ENCODE measurements around the gene INTS4. TPM values are rescaled to one million over a fixed set of nuclear protein-coding genes. Genes with fewer than 3 reads are reported as not detected.
"Not testable (repeated sequence)": the region's sequence is repeated elsewhere in the genome, so short reads cannot be mapped to it uniquely, and the experiment has no call there.

Gene INTS4
- total and polyA plus RNA-seq, 2 donors (not counting 1 experiment from before 2014, with no cell fraction given) = 46.1 to 78.9 TPM

DNA sequence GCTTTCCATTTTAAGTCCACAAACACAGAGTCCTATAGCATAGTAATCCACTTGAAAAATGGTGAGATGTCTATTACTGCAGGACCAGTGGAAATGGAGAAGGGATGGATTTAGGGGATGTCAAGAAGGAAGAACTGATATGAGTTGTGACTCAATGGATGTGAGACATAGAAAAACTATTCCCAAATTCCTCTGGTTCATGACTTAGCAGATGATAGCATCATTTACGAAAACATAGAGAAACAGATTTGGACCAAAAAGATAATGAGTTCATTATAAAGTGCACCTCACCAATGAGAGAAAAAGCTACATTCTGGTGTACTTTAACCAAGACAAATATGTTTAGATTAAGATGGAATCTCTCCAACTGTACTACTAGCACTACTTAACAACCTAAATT lies 51.2 kb downstream of the INTS4 start:
- H3K27ac Mint-ChIP-seq; DNase-seq; CTCF ChIA-PET; H3K4me3 ChIP-seq (ENCODE audit: control extremely low read depth in 1 of 5, extremely low read depth in 1 of 5, insufficient read depth in 1 of 5, low read depth in 2 of 5, low read length in 4 of 5); H3K36me3 ChIP-seq (replicated peaks in 1 of 2; ENCODE audit: control extremely low read depth in 1 of 2, control insufficient read depth in 1 of 2, extremely low read depth in 1 of 2, insufficient read depth in 2 of 2, low read length in 1 of 2); H2AFZ ChIP-seq (ENCODE audit: insufficient read depth, low read depth, low read length, poor library complexity, severe bottlenecking); H3K27me3 Mint-ChIP-seq; H4K20me1 ChIP-seq (ENCODE audit: control insufficient read depth, insufficient read depth, low read length, poor library complexity, severe bottlenecking); H3K9me3 Mint-ChIP-seq (ENCODE audit: insufficient read depth); H3K4me1 ChIP-seq (ENCODE audit: control insufficient read depth in 2 of 2, insufficient read depth in 2 of 2, low read length in 2 of 2); H3K27ac ChIP-seq (ENCODE audit: low read length in 2 of 2); intact Hi-C loops (cut with micrococcal nuclease); H3K9me3 ChIP-seq (ENCODE audit: control extremely low read depth in 1 of 3, control insufficient read depth in 2 of 3, insufficient read depth in 1 of 3, low read length in 2 of 3); H3K4me3 Mint-ChIP-seq; H3K9ac ChIP-seq (ENCODE audit: low read length); POLR2A ChIA-PET; H3K27me3 ChIP-seq (replicated peaks in 1 of 4; ENCODE audit: control extremely low read depth in 1 of 4, control insufficient read depth in 3 of 4, insufficient read depth in 4 of 4, low read length in 3 of 4); H3K4me1 Mint-ChIP-seq; ATAC-seq (ENCODE audit: low read depth); H3K4me2 ChIP-seq (replicated peaks; ENCODE audit: low read depth, low read length, poor library complexity, severe bottlenecking): not testable (repeated sequence)
- no CpG with 5 or more reads among the region's 1 CpG for WGBS (ENCODE audit: insufficient coverage)
- H3K79me2 ChIP-seq (ENCODE audit: control insufficient read depth, insufficient read depth, low read length) = peaks cover 19% of the 10 kb centered on the region

- H3K27me3 Mint-ChIP-seq; H3K4me3 ChIP-seq (ENCODE audit: control extremely low read depth in 1 of 5, extremely low read depth in 1 of 5, insufficient read depth in 1 of 5, low read depth in 2 of 5, low read length in 4 of 5); H3K27ac ChIP-seq (ENCODE audit: low read length in 2 of 2); DNase-seq; H3K36me3 ChIP-seq (replicated peaks in 1 of 2; ENCODE audit: control extremely low read depth in 1 of 2, control insufficient read depth in 1 of 2, extremely low read depth in 1 of 2, insufficient read depth in 2 of 2, low read length in 1 of 2); POLR2A ChIA-PET; H3K4me3 Mint-ChIP-seq; H3K9ac ChIP-seq (ENCODE audit: low read length); H4K20me1 ChIP-seq (ENCODE audit: control insufficient read depth, insufficient read depth, low read length, poor library complexity, severe bottlenecking); CTCF ChIA-PET; H3K27me3 ChIP-seq (replicated peaks in 1 of 4; ENCODE audit: control extremely low read depth in 1 of 4, control insufficient read depth in 3 of 4, insufficient read depth in 4 of 4, low read length in 3 of 4); H2AFZ ChIP-seq (ENCODE audit: insufficient read depth, low read depth, low read length, poor library complexity, severe bottlenecking); H3K4me2 ChIP-seq (replicated peaks; ENCODE audit: low read depth, low read length, poor library complexity, severe bottlenecking); H3K9me3 Mint-ChIP-seq (ENCODE audit: insufficient read depth); ATAC-seq (ENCODE audit: low read depth); H3K9me3 ChIP-seq (ENCODE audit: control extremely low read depth in 1 of 3, control insufficient read depth in 2 of 3, insufficient read depth in 1 of 3, low read length in 2 of 3); H3K27ac Mint-ChIP-seq; H3K4me1 Mint-ChIP-seq; H3K4me1 ChIP-seq (ENCODE audit: control insufficient read depth in 2 of 2, insufficient read depth in 2 of 2, low read length in 2 of 2); intact Hi-C loops (cut with micrococcal nuclease): not testable (repeated sequence)
- H3K79me2 ChIP-seq (ENCODE audit: control insufficient read depth, insufficient read depth, low read length) = peaks cover 19% of the 10 kb centered on the region
Measured at GRCh38 chr11:77942465-77942864, 52.0 kb downstream of the INTS4 start.

DNA sequence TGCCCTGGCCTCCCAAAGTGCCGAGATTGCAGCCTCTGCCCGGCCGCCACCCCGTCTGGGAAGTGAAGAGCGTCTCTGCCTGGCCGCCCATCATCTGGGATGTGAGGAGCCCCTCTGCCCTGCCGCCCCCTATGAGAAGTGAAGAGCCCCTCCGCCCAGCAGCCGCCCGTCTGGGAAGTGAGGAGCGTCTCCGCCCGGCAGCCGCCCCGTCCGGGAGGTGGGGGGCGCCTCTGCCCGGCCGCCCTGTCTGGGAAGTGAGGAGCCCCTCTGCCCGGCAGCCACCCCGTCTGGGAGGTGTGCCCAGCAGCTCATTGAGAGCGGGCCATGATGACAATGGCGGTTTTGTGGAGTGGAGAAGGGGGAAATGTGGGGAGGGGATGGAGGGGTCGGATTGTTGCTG lies 60.9 kb downstream of the INTS4 start:
- intact Hi-C loops (cut with micrococcal nuclease); H3K27me3 Mint-ChIP-seq; H3K9me3 ChIP-seq (ENCODE audit: control extremely low read depth in 1 of 3, control insufficient read depth in 2 of 3, insufficient read depth in 1 of 3, low read length in 2 of 3); H3K9ac ChIP-seq (ENCODE audit: low read length); H3K4me3 ChIP-seq (ENCODE audit: control extremely low read depth in 1 of 5, extremely low read depth in 1 of 5, insufficient read depth in 1 of 5, low read depth in 2 of 5, low read length in 4 of 5); H4K20me1 ChIP-seq (ENCODE audit: control insufficient read depth, insufficient read depth, low read length, poor library complexity, severe bottlenecking); H2AFZ ChIP-seq (ENCODE audit: insufficient read depth, low read depth, low read length, poor library complexity, severe bottlenecking); H3K9me3 Mint-ChIP-seq (ENCODE audit: insufficient read depth); H3K4me3 Mint-ChIP-seq; H3K27ac ChIP-seq (ENCODE audit: low read length in 2 of 2); H3K4me1 ChIP-seq (ENCODE audit: control insufficient read depth in 2 of 2, insufficient read depth in 2 of 2, low read length in 2 of 2); H3K79me2 ChIP-seq (ENCODE audit: control insufficient read depth, insufficient read depth, low read length); CTCF ChIA-PET; ATAC-seq (ENCODE audit: low read depth); DNase-seq; POLR2A ChIA-PET; H3K4me2 ChIP-seq (replicated peaks; ENCODE audit: low read depth, low read length, poor library complexity, severe bottlenecking); H3K4me1 Mint-ChIP-seq; H3K27me3 ChIP-seq (replicated peaks in 1 of 4; ENCODE audit: control extremely low read depth in 1 of 4, control insufficient read depth in 3 of 4, insufficient read depth in 4 of 4, low read length in 3 of 4); H3K27ac Mint-ChIP-seq: not testable (repeated sequence)
- peaks cover 0 to 11% of the 10 kb centered on the region in 2 experiments for H3K36me3 ChIP-seq (replicated peaks in 1 of 2; ENCODE audit: control extremely low read depth in 1 of 2, control insufficient read depth in 1 of 2, extremely low read depth in 1 of 2, insufficient read depth in 2 of 2, low read length in 1 of 2)
- 95% methylated on average over 20 of the region's 24 CpGs for WGBS (ENCODE audit: insufficient coverage)

- H3K9me3 Mint-ChIP-seq (ENCODE audit: insufficient read depth) = not testable (repeated sequence)
Measured at GRCh38 chr11:77930334-77931208, 63.9 kb downstream of the INTS4 start.

More at GRCh38 chr11:77930334-77931208, 63.9 kb downstream of the INTS4 start:
- WGBS (ENCODE audit: insufficient coverage) = no CpG with 5 or more reads among the region's 3 CpGs
- POLR2A ChIA-PET; H3K27me3 ChIP-seq (replicated peaks in 1 of 4; ENCODE audit: control extremely low read depth in 1 of 4, control insufficient read depth in 3 of 4, insufficient read depth in 4 of 4, low read length in 3 of 4); H3K27ac Mint-ChIP-seq; H3K4me2 ChIP-seq (replicated peaks; ENCODE audit: low read depth, low read length, poor library complexity, severe bottlenecking); ATAC-seq (ENCODE audit: low read depth); H3K9ac ChIP-seq (ENCODE audit: low read length); H3K4me3 ChIP-seq (ENCODE audit: control extremely low read depth in 1 of 5, extremely low read depth in 1 of 5, insufficient read depth in 1 of 5, low read depth in 2 of 5, low read length in 4 of 5); H3K79me2 ChIP-seq (ENCODE audit: control insufficient read depth, insufficient read depth, low read length); H3K27me3 Mint-ChIP-seq; H3K4me1 Mint-ChIP-seq; H3K27ac ChIP-seq (ENCODE audit: low read length in 2 of 2); H3K9me3 ChIP-seq (ENCODE audit: control extremely low read depth in 1 of 3, control insufficient read depth in 2 of 3, insufficient read depth in 1 of 3, low read length in 2 of 3); CTCF ChIA-PET; DNase-seq; H3K4me3 Mint-ChIP-seq; H3K4me1 ChIP-seq (ENCODE audit: control insufficient read depth in 2 of 2, insufficient read depth in 2 of 2, low read length in 2 of 2); intact Hi-C loops (cut with micrococcal nuclease); H2AFZ ChIP-seq (ENCODE audit: insufficient read depth, low read depth, low read length, poor library complexity, severe bottlenecking); H4K20me1 ChIP-seq (ENCODE audit: control insufficient read depth, insufficient read depth, low read length, poor library complexity, severe bottlenecking): not testable (repeated sequence)
- H3K36me3 ChIP-seq (replicated peaks in 1 of 2; ENCODE audit: control extremely low read depth in 1 of 2, control insufficient read depth in 1 of 2, extremely low read depth in 1 of 2, insufficient read depth in 2 of 2, low read length in 1 of 2) = peaks cover 1 to 12% of the 10 kb centered on the region in 2 experiments

Measured in B cell (primary cell).